HEK293 (cell line): ENCODE results near the gene MAD2L1BP.

ENCODE experiments used
- BCL11A ChIP-seq: fragments of 450-650 bp; formaldehyde crosslinking; IDR thresholded peaks from 2 replicates; pipeline ENCODE4 v1.5.1; 2016; ENCODE audit warnings: low read depth, missing biosample characterization, missing genetic modification characterization
- MYNN ChIP-seq: fragments of 450-650 bp; formaldehyde crosslinking; IDR thresholded peaks from 2 replicates; pipeline ENCODE4 v1.5.1; 2016; ENCODE audit warnings: missing biosample characterization, missing genetic modification characterization, borderline replicate concordance
- SCRT1 ChIP-seq: fragments of 450-650 bp; formaldehyde crosslinking; IDR thresholded peaks from 2 replicates; pipeline ENCODE4 v1.5.1; 2016; ENCODE audit warnings: missing biosample characterization, missing genetic modification characterization, borderline replicate concordance
- TRIM28 ChIP-seq: IDR thresholded peaks from 2 replicates; pipeline ENCODE4 v1.6.1; 2011; ENCODE audit warnings: low read length, control low read depth, borderline replicate concordance
- YY2 ChIP-seq: fragments of 450-650 bp; formaldehyde crosslinking; IDR thresholded peaks from 2 replicates; pipeline ENCODE4 v1.5.1; 2016; ENCODE audit warnings: missing biosample characterization, missing genetic modification characterization
- ZFP37 ChIP-seq: fragments of 450-650 bp; formaldehyde crosslinking; IDR thresholded peaks from 2 replicates; pipeline ENCODE4 v1.5.1; 2016; ENCODE audit warnings: missing biosample characterization, missing genetic modification characterization
- ZNF175 ChIP-seq: fragments of 450-650 bp; formaldehyde crosslinking; IDR thresholded peaks from 2 replicates; pipeline ENCODE4 v1.5.1; 2016; ENCODE audit warnings: missing biosample characterization, missing genetic modification characterization
- ZNF214 ChIP-seq: fragments of 450-650 bp; formaldehyde crosslinking; IDR thresholded peaks from 2 replicates; pipeline ENCODE4 v1.5.1; 2017; ENCODE audit warnings: missing biosample characterization, mild to moderate bottlenecking, missing genetic modification characterization, borderline replicate concordance
- ZNF239 ChIP-seq: fragments of 450-650 bp; formaldehyde crosslinking; IDR thresholded peaks from 2 replicates; pipeline ENCODE4 v1.5.1; 2016; ENCODE audit warnings: missing biosample characterization, missing genetic modification characterization
- ZNF266 ChIP-seq: fragments of 450-650 bp; formaldehyde crosslinking; IDR thresholded peaks from 2 replicates; pipeline ENCODE4 v1.5.1; 2016; ENCODE audit warnings: missing biosample characterization, missing genetic modification characterization, low read depth
- ZNF391 ChIP-seq: fragments of 450-650 bp; formaldehyde crosslinking; IDR thresholded peaks from 2 replicates; pipeline ENCODE4 v1.5.1; 2016; ENCODE audit warnings: low read depth, missing biosample characterization, missing genetic modification characterization, borderline replicate concordance
- ZNF423 ChIP-seq: fragments of 450-650 bp; formaldehyde crosslinking; IDR thresholded peaks from 2 replicates; pipeline ENCODE4 v1.5.1; 2016; ENCODE audit warnings: missing biosample characterization, missing genetic modification characterization
- ZNF585B ChIP-seq: fragments of 450-650 bp; formaldehyde crosslinking; IDR thresholded peaks from 2 replicates; pipeline ENCODE4 v1.5.1; 2016; ENCODE audit warnings: missing biosample characterization, missing genetic modification characterization
- ZNF600 ChIP-seq: fragments of 450-650 bp; formaldehyde crosslinking; IDR thresholded peaks from 2 replicates; pipeline ENCODE4 v1.5.1; 2016; ENCODE audit warnings: missing biosample characterization, missing genetic modification characterization
- ZNF670 ChIP-seq: fragments of 450-650 bp; formaldehyde crosslinking; IDR thresholded peaks from 2 replicates; pipeline ENCODE4 v1.5.1; 2016; ENCODE audit warnings: missing biosample characterization, missing genetic modification characterization, low read depth
- ZNF701 ChIP-seq: fragments of 450-650 bp; formaldehyde crosslinking; IDR thresholded peaks from 2 replicates; pipeline ENCODE4 v1.5.1; 2016; ENCODE audit warnings: missing biosample characterization, missing genetic modification characterization
- ZNF747 ChIP-seq: fragments of 450-650 bp; formaldehyde crosslinking; IDR thresholded peaks from 2 replicates; pipeline ENCODE4 v1.5.1; 2016; ENCODE audit warnings: missing biosample characterization, missing genetic modification characterization
- ZNF777 ChIP-seq: fragments of 450-650 bp; formaldehyde crosslinking; IDR thresholded peaks from 2 replicates; pipeline ENCODE4 v1.5.1; 2017; ENCODE audit warnings: missing biosample characterization, missing genetic modification characterization, borderline replicate concordance
- TF ChIP-seq, protein P1 (sequence below): fragments of 450-650 bp; formaldehyde crosslinking; IDR thresholded peaks from 2 replicates; pipeline ENCODE4 v1.5.1; 2016; ENCODE audit warnings: missing biosample characterization, missing genetic modification characterization
- TF ChIP-seq, protein P2 (sequence below): fragments of 450-650 bp; formaldehyde crosslinking; IDR thresholded peaks from 2 replicates; pipeline ENCODE4 v1.5.1; 2016; ENCODE audit warnings: missing biosample characterization, missing genetic modification characterization
- TF ChIP-seq, protein P3 (sequence below): sonication (generic); formaldehyde crosslinking; IDR thresholded peaks from 2 replicates; pipeline ENCODE4 v1.8.1; 2022; ENCODE audit warnings: mild to moderate bottlenecking, moderate library complexity, missing genetic modification reagents
- TF ChIP-seq, protein P4 (sequence below): fragments of 450-650 bp; formaldehyde crosslinking; IDR thresholded peaks from 2 replicates; pipeline ENCODE4 v1.5.1; 2016; ENCODE audit warnings: missing biosample characterization, missing genetic modification characterization
- TF ChIP-seq, protein P5 (sequence below): fragments of 450-650 bp; formaldehyde crosslinking; IDR thresholded peaks from 2 replicates; pipeline ENCODE4 v1.5.1; 2016; ENCODE audit warnings: missing biosample characterization, missing genetic modification characterization

MAD2L1BP gene

GRCh38 chr6:43669050-43669921, 33.6 kb downstream of the MAD2L1BP start (continued):
- TF ChIP-seq, protein P1, sequence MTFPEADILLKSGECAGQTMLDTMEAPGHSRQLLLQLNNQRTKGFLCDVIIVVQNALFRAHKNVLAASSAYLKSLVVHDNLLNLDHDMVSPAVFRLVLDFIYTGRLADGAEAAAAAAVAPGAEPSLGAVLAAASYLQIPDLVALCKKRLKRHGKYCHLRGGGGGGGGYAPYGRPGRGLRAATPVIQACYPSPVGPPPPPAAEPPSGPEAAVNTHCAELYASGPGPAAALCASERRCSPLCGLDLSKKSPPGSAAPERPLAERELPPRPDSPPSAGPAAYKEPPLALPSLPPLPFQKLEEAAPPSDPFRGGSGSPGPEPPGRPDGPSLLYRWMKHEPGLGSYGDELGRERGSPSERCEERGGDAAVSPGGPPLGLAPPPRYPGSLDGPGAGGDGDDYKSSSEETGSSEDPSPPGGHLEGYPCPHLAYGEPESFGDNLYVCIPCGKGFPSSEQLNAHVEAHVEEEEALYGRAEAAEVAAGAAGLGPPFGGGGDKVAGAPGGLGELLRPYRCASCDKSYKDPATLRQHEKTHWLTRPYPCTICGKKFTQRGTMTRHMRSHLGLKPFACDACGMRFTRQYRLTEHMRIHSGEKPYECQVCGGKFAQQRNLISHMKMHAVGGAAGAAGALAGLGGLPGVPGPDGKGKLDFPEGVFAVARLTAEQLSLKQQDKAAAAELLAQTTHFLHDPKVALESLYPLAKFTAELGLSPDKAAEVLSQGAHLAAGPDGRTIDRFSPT = 0 out of 2 replicates have a peak, but pooled peaks have one; percentile 20
- TF ChIP-seq ZNF585B (tag by site-specific recombination) = no peak
- no peak for TF ChIP-seq ZNF175 (tag by site-specific recombination)
- TF ChIP-seq ZFP37 (tag by site-specific recombination) = no peak
- no peak for TF ChIP-seq BCL11A (tag by site-specific recombination)
- TF ChIP-seq, protein P2, sequence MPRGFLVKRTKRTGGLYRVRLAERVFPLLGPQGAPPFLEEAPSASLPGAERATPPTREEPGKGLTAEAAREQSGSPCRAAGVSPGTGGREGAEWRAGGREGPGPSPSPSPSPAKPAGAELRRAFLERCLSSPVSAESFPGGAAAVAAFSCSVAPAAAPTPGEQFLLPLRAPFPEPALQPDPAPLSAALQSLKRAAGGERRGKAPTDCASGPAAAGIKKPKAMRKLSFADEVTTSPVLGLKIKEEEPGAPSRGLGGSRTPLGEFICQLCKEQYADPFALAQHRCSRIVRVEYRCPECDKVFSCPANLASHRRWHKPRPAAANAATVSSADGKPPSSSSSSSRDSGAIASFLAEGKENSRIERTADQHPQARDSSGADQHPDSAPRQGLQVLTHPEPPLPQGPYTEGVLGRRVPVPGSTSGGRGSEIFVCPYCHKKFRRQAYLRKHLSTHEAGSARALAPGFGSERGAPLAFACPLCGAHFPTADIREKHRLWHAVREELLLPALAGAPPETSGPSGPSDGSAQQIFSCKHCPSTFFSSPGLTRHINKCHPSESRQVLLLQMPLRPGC (tag by site-specific recombination) = no peak
- TF ChIP-seq ZNF777 = no peak
- TF ChIP-seq, protein P3, sequence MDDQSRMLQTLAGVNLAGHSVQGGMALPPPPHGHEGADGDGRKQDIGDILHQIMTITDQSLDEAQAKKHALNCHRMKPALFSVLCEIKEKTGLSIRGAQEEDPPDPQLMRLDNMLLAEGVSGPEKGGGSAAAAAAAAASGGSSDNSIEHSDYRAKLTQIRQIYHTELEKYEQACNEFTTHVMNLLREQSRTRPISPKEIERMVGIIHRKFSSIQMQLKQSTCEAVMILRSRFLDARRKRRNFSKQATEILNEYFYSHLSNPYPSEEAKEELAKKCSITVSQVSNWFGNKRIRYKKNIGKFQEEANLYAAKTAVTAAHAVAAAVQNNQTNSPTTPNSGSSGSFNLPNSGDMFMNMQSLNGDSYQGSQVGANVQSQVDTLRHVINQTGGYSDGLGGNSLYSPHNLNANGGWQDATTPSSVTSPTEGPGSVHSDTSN (CRISPR knock-in tag) = no peak
- no peak for TF ChIP-seq MYNN (tag by site-specific recombination)
- TF ChIP-seq ZNF266 (tag by site-specific recombination) = no peak
- TF ChIP-seq ZNF600 (tag by site-specific recombination) = peak; percentile 56; the same call in 1 of the 2 replicates
- no peak for TF ChIP-seq SCRT1
- TF ChIP-seq ZNF701 = no peak
- no peak for TF ChIP-seq ZNF391
- TF ChIP-seq, protein P4, sequence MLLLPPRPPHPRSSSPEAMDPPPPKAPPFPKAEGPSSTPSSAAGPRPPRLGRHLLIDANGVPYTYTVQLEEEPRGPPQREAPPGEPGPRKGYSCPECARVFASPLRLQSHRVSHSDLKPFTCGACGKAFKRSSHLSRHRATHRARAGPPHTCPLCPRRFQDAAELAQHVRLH (tag by site-specific recombination) = no peak
- TF ChIP-seq ZNF747 (tag by site-specific recombination) = no peak
- no peak for TF ChIP-seq YY2 (tag by site-specific recombination)
- TF ChIP-seq ZNF423 (tag by site-specific recombination) = no peak
- TF ChIP-seq, protein P5, sequence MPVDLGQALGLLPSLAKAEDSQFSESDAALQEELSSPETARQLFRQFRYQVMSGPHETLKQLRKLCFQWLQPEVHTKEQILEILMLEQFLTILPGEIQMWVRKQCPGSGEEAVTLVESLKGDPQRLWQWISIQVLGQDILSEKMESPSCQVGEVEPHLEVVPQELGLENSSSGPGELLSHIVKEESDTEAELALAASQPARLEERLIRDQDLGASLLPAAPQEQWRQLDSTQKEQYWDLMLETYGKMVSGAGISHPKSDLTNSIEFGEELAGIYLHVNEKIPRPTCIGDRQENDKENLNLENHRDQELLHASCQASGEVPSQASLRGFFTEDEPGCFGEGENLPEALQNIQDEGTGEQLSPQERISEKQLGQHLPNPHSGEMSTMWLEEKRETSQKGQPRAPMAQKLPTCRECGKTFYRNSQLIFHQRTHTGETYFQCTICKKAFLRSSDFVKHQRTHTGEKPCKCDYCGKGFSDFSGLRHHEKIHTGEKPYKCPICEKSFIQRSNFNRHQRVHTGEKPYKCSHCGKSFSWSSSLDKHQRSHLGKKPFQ (tag by site-specific recombination) = no peak
- TF ChIP-seq TRIM28 = no peak
- no peak for TF ChIP-seq ZNF239
- no peak for TF ChIP-seq ZNF670 (tag by site-specific recombination)
- no peak for TF ChIP-seq ZNF214 (tag by site-specific recombination)
